Adipose tissue (tissue), 3 donors: ENCODE measurements around the gene CAMSAP1. TPM values are rescaled to one million over a fixed set of nuclear protein-coding genes. Genes with fewer than 3 reads are reported as not detected.

Source experiments
- H3K27ac ChIP-seq: one replicate; pipeline ENCODE4 v1.5.1; 2013; ENCODE audit warnings: low read depth, low read length
- WGBS, 3 donors: extraction: QIAGEN DNeasy Blood & Tissue Kit; methylation state at CpG; one replicate each; pipeline ENCODE4 v1.1.7; 2013; 5-methylcytosine and 5-hydroxymethylcytosine counted together
- polyA plus RNA-seq, 3 donors: library from polyadenylated mRNA; stranded (reverse); fragments of 200-250 nt; gene quantifications; one replicate each; pipeline ENCODE4 v1.2.3, GENCODE V29; 2013
- donor health status: healthy with polysubstance abuse.
- donor health status: Bipolar disorder and iron deficiency.
- donor health status: healthy.

CAMSAP1 gene
- polyA plus RNA-seq, 3 donors: 5.7 to 12.0 (median 8.8) TPM

DNA sequence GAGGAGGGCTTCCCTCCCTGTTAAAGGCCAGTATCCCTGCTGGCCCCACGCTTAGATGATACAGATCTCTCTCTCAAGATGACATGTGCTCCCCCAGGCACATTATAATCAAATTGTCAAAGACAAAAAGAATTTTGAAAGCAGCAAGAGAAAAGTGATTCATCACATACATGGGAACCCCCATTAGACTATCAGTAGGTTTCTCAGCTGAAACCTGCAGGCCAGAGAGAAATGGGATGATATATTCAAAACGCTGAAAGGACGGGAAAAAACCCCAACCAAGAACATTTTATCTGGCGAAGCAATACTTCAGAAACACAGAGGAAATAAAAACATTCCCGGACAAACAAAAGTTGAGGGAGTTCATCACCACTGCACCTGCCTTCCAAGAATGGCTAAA lies 78.7 kb downstream of the CAMSAP1 start:
- 95 to 99% (median 97%) methylated on average over 5 of the region's 5 CpGs for WGBS, 3 donors
- H3K27ac ChIP-seq: no peak overlapping the region

DNA sequence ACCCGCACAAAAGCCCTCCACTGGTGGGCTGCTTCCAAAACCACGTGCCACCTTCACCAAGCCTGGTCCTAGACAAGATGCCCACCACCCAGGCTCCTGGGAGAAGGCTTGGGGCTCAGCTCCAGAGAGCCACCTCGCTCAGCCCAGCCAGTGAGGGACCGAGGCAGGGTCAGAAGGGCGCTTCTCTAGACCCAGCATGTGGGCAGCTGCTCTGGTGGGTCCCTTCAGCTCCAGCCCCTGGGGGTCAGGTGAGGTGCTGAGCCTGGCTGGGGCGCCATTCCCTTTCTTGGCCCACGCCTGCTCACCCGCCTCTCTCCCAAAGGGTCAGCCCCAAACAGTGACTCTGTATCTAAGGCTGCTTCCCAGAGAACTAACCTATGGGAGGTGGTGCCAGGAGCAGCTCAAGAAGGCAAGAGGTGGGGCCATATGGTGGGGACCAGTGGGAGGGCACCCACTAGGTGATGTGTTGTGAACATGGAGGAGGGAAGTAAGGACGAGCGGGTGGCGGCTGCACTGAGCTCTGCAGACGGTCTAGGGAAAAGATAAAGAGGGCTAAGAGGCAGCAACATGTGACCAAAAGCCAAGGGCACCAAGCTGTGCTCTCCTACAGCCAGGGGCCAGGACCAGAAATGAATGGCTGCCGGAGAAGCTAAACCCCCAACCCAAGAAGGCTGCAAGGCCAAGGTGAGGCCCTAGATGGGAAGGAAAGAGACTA lies 79.3 kb downstream of the CAMSAP1 start:
- no peak overlapping the region for H3K27ac ChIP-seq
- WGBS, 3 donors: 97 to 98% (median 97%) methylated on average over 13 of the region's 13 CpGs

DNA sequence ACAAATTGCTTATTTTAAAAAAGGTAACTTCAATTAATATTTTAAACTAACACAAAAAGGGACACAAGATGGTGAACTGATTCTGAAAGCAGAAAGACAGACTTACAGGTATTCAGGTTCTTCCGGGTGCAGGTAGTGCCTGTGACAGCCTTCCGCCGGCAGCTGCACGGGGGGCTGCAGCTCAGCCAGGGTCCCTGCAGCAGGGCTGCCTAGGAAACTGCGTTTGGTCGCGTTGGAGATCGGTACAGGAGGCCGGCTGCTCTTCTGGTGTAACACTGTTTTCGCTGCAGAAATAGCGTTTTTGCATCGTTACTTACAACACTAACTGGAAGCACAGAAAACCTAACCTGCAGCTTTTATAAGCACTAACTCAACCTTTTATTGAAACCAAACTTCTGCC lies 80.0 kb downstream of the CAMSAP1 start:
- no peak overlapping the region for H3K27ac ChIP-seq
- 94 to 96% (median 95%) methylated on average over 12 of the region's 12 CpGs for WGBS, 3 donors

DNA sequence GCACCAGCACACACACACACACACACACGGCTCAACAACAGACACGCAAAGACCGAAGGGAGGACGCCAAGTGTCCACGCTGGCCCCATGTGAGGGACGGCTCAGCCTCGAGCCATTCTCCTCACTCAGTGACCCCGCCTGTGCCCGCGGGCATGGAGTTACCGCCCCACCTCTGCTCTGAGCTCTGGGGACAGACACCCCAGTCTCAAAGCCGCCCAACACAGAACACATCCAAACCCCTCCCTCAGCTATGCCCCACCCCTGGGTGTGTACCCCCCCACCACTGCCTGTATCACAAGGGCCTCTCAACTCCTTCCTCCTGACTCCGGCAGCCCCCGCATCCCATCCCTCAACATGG lies 81.2 kb downstream of the CAMSAP1 start:
- WGBS, 3 donors: 96 to 97% (median 96%) methylated on average over 14 of the region's 14 CpGs
- no peak overlapping the region for H3K27ac ChIP-seq

DNA sequence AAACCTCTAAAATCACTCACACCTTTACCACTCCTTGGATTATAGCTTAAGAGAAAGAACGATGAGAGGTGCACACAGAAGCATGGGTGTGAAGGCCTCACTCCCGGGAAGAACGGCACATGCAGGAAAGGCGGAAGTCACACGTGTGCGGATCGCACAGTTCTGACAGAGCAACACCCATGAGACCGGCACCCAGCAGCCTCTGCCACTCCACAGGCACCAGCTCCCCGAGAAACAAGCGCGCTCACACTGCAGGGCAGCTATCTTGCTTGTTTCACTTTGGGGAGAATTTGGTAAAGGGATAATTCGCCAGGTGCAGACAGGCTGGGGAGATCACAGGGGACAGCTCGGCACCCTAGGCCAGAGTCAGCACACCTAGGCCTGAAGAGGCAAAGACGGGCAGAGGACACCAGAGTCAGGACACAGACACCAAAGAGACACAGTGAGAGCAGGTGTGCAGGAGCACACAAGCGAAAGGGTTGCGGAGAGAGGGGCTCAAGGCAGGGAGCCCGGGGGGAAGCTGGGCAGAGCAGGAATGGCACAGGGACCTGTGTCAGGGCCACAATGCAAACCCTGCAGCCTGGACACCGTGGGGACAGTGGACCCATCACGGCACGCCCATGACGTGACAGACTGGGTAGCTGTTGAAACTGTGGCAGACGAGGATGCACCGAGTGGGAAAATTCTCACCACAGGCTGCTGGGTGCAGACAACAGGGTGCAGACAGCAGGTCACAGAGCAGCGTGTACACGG lies 81.7 kb downstream of the CAMSAP1 start:
- WGBS, 3 donors: 90 to 95% (median 91%) methylated on average over 25 of the region's 25 CpGs
- no peak overlapping the region for H3K27ac ChIP-seq

DNA sequence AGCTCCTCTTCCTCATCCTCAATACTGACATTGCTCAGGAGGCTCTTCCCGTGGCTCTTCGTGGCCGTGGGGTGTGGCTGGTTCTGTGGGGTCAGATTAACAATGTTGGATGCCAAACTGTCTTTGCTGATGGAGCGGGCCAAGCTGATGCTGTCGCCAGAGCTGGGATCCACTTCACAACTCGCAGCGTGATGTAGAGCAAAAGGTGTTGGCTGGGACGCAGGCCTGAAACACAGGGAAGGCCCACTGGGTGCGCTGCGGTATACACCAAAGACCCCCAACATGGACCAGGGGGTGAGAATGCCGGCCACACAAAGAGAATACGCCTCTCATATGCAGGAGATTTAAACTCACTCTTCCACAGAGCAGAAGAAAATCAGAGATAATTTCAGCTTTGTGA lies 84.3 kb downstream of the CAMSAP1 start:
- WGBS, 3 donors: 91 to 93% (median 92%) methylated on average over 12 of the region's 12 CpGs
- no peak overlapping the region for H3K27ac ChIP-seq

DNA sequence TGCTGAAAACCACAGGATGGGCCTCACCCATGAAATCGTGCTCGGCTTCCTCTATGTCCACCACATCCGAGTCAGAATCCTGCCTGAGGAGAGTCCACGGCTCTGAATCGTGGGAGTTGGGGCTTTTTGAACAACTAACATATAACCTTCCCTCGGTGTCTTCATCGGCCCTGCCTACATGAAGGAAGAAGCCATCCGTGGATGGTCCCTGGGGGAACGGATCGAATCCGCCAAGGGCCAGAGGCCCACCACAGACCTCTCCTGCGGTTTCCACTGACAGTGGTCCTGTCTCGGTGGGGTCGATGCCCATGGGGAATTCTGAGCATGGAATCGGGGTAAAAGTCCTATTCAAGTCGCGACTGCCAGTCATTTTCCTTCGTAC lies 85.0 kb downstream of the CAMSAP1 start:
- WGBS, 3 donors: 92 to 95% (median 93%) methylated on average over 18 of the region's 18 CpGs
- no peak overlapping the region for H3K27ac ChIP-seq

DNA sequence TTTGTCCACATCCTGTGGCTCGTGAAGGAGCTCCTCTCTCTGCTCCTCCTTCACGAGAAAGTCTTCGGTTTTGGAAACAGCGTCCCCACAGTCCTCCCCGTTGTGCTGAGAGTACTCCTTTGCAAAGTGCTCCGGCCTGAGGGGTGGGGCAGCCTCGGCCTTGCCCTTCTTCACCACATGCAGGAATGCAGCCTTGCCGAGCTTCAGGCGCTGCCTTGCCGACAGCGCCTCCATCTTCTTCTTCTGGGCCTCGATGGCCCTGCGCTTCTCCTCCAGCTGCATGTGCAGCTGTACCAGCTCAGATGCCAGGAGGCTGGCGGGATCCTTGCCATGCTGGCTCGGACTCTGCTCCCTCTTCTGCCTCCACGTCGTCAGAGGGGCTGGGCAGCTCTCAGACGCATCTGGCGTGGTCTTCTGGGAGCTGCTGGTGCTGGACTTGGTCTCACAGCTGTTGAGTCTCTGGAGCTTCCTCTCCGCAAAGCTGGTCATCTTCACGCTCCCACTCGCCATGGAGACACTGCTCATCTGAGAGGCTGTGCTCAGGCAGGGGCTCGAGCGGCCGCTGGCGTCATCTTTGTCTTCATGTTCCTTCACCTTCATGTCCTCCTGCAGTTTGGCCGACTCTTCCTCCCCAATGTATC lies 85.5 kb downstream of the CAMSAP1 start:
- H3K27ac ChIP-seq: no peak overlapping the region
- WGBS, 3 donors: 96 to 97% (median 96%) methylated on average over 27 of the region's 27 CpGs

DNA sequence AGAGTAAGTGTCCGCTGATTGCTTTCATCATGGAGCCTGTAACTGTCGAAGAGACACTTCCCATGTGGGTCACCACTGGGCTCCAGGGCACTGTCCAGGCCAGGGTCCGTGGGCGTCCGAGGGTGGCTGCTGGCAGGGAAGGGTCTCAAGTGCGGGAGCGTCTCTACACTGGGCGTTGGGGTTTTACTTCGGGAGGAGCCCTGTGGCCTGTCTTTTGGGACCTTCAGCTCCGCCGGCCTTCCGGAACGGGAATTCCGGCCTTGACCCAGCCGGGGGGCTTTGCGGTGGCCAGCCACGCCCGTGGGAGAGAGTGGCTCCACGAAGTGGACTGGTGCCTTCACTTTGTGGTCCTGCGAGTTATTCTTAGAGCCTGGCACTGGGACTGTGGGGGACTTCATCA lies 86.2 kb downstream of the CAMSAP1 start:
- WGBS, 3 donors: 93 to 97% (median 95%) methylated on average over 20 of the region's 20 CpGs

DNA sequence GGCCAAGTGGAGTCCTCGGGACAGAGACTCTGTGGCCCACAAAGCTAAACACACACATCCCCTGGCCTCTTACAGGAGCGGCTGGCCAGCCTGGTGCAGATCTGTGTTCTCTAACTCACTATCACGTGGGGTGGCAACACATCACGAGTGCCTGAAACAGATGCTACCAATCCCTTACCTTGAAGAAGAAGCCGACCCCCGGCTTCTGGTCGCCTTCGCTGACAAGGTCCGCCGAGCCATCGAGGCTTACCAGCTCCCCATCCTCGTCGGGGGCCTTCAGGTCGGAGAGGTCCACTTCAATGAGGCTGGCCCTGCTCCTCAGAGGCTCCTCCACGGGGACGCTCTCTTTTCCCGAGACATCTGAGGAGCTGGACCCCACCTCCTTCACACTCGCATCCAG lies 86.7 kb downstream of the CAMSAP1 start:
- 95 to 98% (median 97%) methylated on average over 18 of the region's 18 CpGs for WGBS, 3 donors
- H3K27ac ChIP-seq: no peak overlapping the region

More for the DNA sequence above, 86.2 kb downstream of the CAMSAP1 start:
- H3K27ac ChIP-seq: no peak overlapping the region

DNA sequence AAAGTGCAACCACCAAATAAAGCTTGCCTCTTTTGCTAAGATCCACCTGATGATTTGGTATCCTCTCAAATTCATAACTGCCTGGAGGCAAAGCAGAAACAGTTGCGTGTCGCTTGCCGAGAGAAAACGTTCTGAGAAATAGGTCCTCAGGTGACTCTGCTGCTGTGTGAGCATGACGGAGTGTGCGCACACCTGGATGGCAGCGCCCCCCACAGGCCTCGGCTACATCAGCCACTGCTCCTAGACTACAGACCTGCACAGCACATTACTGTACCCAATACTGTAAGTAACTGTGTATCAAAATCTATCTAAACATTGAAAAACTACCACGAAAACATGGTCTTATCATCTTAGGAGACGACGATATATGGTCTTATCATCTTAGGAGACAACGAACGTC lies 87.4 kb downstream of the CAMSAP1 start:
- H3K27ac ChIP-seq: no peak overlapping the region
- WGBS, 3 donors: 89 to 95% (median 90%) methylated on average over 13 of the region's 13 CpGs

DNA sequence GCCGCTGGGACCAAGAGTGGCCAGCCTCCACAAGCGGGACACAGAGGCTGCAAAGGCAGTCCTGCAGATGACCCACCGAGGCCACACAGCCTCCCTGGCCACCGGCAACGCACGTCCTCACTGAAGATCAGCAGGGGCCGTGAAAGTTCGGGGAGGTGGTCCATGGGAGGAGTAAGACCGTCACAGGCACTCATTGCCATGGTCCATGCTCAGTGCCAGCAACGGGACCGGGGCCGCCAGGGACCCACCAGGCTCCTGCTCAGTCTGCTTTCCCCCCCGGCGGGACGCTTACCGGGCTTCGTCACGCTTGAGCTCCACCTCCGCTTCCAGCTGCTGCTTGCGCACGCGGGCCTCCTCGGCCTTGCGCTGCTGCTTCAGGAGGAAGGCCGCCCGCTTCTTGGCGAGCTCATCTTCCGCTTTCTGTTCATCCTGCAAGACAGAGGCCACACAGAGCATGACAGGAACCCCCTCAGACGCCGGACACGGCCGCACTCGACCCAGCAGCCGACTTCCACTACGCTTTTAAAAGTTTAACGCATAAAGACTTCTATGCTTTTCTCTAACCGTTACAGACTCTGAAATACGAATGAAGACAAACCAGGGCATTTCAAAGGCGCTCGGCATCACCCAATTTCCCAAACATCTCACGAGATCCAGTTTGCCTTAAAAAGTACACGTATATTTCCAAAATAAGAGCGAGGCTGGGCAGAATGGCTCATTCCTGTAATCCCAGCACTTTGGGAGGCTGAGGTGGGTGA lies 88.4 kb downstream of the CAMSAP1 start:
- 97% methylated on average over 41 to 43 of the region's 43 CpGs for WGBS, 3 donors
- H3K27ac ChIP-seq: no peak overlapping the region

DNA sequence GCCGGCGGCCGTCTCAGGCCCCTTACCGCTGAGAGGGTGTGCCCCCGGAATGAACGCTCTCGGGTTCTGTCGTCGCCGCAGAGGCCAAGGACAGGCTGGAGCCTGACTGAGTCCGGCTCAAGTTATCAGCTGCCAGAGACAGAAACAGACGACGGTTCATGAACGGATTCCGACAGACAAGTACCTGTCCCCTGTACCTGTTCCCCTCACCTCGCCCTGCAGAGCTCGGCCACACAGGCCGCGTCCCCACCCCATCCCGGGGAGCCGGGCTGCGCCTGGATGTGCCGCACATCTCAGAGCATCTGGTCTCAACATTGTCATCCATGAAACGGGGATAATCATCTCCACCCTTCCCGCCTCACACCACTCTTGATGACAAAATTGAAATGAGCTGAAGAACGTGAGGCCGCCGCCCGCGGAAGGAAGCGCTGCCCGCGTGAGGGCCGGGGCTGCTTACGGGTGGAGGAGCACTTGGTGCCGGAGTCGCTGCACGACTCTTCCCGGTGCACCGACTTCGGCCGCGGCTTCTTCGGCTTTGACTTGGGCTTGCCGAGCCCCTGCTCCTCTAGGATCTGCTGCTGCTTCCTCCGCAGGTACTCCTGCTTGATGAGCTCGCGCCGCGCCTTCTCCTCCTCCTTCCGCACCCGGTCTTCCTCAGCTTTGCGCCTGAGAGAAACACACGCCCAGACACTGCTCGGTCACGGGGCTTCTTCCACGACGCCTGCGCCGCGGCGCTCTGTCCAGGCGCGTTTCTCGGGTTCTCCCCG lies 89.2 kb downstream of the CAMSAP1 start:
- 97% methylated on average over 66 of the region's 66 CpGs for WGBS, 3 donors
- H3K27ac ChIP-seq: no peak overlapping the region

DNA sequence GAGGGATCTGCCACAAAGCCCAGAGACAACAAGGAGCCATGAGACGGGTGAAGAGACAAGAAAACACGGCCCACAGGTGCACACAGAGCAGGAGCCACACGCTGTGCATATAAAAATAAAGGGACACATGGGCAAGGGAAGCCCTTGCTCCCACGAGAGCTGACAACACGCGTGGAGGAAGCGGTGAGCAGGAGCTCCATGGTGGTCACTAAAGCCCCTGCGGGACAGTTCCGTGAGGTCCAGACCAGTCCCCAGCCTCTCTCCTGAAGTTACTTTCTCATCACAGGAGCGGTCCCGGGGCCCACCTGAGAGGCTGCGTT lies 90.7 kb downstream of the CAMSAP1 start:
- H3K27ac ChIP-seq: no peak overlapping the region
- WGBS, 3 donors: 92 to 98% (median 93%) methylated on average over 12 of the region's 12 CpGs

DNA sequence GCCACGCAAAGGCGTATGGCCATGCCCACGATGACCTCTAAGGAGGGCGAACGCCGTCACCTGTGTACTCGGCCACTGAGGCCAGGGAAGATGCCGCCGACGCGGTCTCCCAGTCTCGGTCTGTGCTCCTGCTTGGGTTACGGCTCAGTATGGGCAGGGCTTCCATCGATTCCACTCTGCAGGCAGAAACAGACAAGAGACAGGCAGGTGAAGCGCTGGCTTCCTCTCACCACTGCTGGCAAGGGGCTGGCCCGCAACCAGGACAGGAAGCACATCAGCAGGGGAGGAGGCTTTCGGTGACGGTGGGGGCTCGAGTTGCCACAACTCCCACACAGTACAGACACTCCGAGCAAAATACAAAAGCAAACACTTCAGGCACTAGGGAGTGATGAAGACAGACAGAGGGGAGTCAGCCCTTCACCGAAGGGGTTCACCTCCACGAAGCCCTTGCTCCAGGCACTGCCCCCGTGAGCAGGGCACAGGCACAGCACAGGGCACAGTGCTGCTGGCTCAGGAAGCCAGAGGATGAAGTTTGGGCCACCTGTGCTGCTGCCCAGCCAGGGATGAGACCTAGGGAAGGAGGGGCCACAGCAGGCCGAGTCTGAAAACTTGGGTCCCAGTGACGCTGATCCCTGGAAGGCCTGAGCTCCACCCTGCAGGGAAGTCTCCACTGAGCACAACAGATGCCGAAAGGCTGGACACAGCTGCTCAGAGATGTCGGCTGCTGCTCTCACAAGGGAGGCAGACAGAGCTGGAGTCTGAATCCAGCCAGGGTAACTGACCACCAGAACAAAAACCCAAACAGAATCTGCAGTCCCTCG lies 91.3 kb downstream of the CAMSAP1 start:
- H3K27ac ChIP-seq: no peak overlapping the region
- WGBS, 3 donors: 89 to 90% (median 89%) methylated on average over 28 of the region's 28 CpGs

DNA sequence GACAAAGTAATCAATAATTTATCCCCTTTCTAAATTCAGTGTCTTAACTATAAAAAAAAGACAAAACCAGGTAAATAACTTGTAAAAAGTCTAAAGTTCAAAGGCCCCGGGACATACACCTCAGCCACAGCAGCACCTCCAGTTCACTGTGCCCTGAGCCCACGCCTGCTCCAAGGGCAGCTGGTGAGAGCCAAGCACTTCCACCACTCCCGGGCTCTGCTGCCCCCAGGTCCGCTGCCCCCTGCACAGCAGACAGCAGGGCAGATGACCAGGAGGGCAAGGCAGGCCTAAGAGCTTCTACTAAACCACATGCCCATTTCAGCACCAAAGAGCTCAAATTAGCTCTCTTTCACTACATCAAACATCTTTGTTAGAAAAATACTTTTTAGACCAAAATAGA lies 91.9 kb downstream of the CAMSAP1 start:
- 97 to 99% (median 97%) methylated on average over 4 of the region's 4 CpGs for WGBS, 3 donors
- H3K27ac ChIP-seq: no peak overlapping the region

DNA sequence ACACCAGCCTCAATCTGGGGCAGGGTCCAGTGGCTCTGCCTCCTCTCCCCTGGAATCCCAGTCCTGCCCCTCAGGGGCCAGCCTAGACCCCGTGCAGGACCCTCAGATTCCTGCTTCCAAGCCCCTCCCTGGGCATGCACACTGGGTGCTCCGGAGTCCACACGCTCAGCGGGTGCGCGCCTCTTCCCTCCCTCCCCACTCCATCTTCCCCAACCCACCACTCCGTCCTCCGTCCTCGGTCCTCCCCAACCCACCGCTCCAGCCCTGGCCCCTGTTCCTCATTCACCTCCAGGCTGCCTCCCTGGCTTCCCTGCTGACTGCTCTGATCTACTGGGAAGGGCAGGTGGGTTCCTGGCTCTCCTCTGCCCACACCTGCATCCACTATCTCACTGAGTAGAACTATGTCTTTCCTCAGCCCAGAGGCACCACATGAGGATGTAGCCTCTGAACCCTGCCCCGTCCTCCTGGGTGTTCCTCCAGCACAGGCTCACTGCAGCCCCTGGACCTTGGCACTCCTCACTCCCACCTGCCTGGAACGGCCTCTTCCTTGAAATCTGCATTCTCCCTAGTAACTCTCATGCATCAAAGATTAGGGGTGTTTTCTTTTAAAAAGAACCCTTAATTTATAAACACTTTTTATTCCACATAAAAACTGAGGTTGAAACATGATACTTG lies 92.8 kb downstream of the CAMSAP1 start:
- 90 to 97% (median 92%) methylated on average over 12 of the region's 12 CpGs for WGBS, 3 donors
- no peak overlapping the region for H3K27ac ChIP-seq
